HG02571 (cell line): Measurements from ENCODE around the gene TXNDC11.

Experiments used
- ATAC-seq: cut with Tn5 transposase; IDR thresholded peaks from one replicate; pipeline ENCODE4 v1.9.1; 2021; ENCODE audit warnings: mild to moderate bottlenecking, moderate library complexity; ENCODE audit not compliant: unreplicated experiment

TXNDC11 gene

DNA sequence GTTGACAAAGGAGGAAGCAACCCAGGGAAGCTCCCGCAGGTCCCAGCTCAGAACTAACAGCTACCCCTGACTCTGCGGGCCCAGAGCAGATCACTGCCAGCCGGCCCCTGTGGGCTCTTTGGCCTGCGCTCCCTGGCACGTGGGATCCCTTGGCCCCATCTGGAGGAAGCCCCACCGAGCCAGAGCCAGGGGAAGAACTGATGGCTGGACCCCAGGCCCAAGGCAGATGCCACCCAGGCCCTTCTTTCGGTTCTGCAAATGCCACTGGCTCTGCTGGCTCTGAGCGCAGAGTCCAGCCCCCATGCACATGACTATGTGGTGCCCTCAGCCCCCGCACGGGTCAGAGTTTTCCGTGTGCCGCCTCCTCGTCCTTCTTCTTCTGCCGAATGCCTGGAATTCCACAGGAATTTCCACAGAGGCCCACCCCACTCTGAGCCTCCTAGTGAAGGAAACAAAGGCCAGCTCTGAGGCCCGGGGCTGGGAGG lies 110.2 kb downstream of the TXNDC11 start:
- no peak for ATAC-seq

DNA sequence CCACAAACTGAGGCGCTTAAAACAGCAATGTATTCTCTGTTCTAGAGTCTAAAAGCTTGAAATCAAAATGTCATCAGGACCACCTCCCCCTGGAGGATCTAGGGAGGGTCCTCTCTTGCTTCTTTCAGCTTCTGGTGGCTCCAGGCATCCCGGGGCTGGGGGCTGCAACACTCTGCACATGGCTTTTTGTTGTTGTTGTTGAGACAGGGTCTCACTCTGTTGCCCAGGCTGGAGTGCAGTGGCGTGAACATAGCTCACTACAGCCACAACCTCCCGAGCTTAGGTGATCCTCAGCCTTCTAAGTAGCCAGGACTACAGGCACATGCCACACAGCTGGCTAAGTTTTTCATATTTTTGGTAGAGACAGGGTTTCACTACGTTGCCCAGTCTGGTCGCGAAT lies 111.4 kb downstream of the TXNDC11 start:
- ATAC-seq = no peak

DNA sequence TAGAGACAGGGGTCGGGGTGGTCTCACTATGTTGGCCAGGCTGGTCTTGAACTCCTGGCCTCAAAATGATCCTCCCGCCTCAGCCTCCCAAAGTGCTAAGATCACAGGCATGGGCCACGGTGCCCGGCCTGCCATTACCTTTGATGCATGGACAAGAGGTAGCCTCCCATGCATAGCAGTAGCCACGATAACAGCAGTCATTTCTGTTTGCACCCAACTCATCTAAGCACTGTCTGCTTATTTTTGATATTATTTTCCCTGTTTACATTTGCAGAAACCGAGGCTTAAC lies 111.9 kb downstream of the TXNDC11 start:
- ATAC-seq = no peak

DNA sequence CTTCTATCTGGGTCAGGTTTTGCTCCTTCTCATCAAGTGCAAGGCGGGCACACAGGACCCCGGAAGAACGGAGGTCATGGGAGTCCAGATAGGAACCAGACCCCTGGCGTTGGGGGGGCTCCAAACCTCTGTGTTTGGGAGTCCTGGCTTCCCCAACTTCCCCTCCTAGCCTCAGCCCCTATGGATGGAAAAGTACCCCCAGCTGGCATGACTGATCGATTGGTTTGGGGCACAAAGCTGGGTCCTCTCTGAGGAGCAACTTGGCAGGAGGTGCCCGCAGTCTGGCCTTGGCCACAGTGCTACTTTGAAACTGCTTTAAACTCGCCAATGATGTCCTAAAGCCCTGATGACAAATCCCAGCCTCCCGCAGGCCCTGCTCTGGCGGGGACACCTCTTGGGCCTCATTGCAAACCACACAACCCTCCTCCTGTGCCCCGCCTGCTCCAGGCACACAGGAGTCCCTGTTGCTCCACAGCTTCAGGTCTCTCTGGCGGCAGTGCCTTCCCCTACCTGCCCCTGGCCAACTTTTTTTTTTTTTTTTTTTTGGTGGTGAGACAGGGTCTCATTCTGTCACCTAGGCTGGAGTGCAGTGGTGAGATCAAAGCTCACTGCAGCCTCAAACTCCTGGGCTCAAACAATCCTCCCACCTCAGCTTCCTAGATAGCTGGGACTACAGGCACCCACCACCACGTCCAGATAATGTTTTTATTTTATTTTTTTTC lies 112.5 kb downstream of the TXNDC11 start:
- ATAC-seq = no peak
